Choroid plexus epithelial cell (primary cell): Measurements from ENCODE around the gene DCDC2.
"Not testable (repeated sequence)": the region's sequence is repeated elsewhere in the genome, so short reads cannot be mapped to it uniquely, and the experiment has no call there.

ENCODE experiments used
- DNase-seq: peaks from one replicate; pipeline ENCODE4 v3.0.0-alpha.2; 2010; ENCODE audit warnings: low read depth
- H3K4me3 ChIP-seq: 2 replicates; pipeline ENCODE4 v1.5.1; 2011; ENCODE audit warnings: low read depth, mild to moderate bottlenecking, control low read depth, low read length, moderate library complexity
- CTCF ChIP-seq: conservative IDR thresholded peaks from 2 replicates; pipeline ENCODE4 v1.5.1; 2011; ENCODE audit warnings: low read depth, mild to moderate bottlenecking, control low read depth, inconsistent platforms, low read length, moderate library complexity

Gene DCDC2

GRCh38 chr6:24323632-24324337 lies 34.1 kb downstream of the DCDC2 start:
- TF ChIP-seq CTCF, result no peak
- no peak overlapping the region for H3K4me3 ChIP-seq
- no peak for DNase-seq

- H3K4me3 ChIP-seq, result no peak overlapping the region
- DNase-seq, result no peak
- TF ChIP-seq CTCF, result no peak
These were observed 34.9 kb downstream of the DCDC2 start for GRCh38 chr6:24322924-24323323.

- not testable (repeated sequence) for H3K4me3 ChIP-seq, DNase-seq
These were observed 35.4 kb downstream of the DCDC2 start for GRCh38 chr6:24322446-24322845.

- peak; percentile 27 for DNase-seq
- H3K4me3 ChIP-seq, result no peak overlapping the region
- no peak for TF ChIP-seq CTCF
These were observed 36.2 kb downstream of the DCDC2 start for GRCh38 chr6:24321538-24322162.

- peak; percentile 68 for DNase-seq
- H3K4me3 ChIP-seq, result no peak overlapping the region
- no peak for TF ChIP-seq CTCF
These were observed 44.4 kb downstream of the DCDC2 start for GRCh38 chr6:24313251-24314141.

GRCh38 chr6:24311775-24312174 lies 46.1 kb downstream of the DCDC2 start:
- H3K4me3 ChIP-seq, DNase-seq: not testable (repeated sequence)

- no peak for TF ChIP-seq CTCF
- H3K4me3 ChIP-seq, result no peak overlapping the region
- DNase-seq, result peak; percentile 57
These were observed 50.0 kb downstream of the DCDC2 start for GRCh38 chr6:24307881-24308280.
